ENCODE measurements around the gene DHDDS.
"Not testable (repeated sequence)": the region's sequence is repeated elsewhere in the genome, so short reads cannot be mapped to it uniquely, and the experiment has no call there.

DHDDS gene

GRCh38 chr1:26431979-26432695 lies at the start of gene DHDDS:
Gene DHDDS, plus strand, starts transcription at chr1:26432321. Its CDS starts 625 bp downstream, at chr1:26432946.
- peak; percentile 98 for DNase-seq (ENCODE audit: low spot score)

- DNase-seq (ENCODE audit: low spot score), result no peak
Observed at GRCh38 chr1:26384076-26384475, 48.0 kb upstream of the DHDDS start.

GRCh38 chr1:26385063-26385462 lies 47.1 kb upstream of the DHDDS start:
- not testable (repeated sequence) for DNase-seq (ENCODE audit: low spot score)

GRCh38 chr1:26387447-26387846 lies 44.7 kb upstream of the DHDDS start:
- DNase-seq (ENCODE audit: low spot score), result no peak

GRCh38 chr1:26388791-26389445 lies 43.2 kb upstream of the DHDDS start:
- DNase-seq (ENCODE audit: low spot score), result no peak

GRCh38 chr1:26389604-26390247 lies 42.4 kb upstream of the DHDDS start:
- no peak for DNase-seq (ENCODE audit: low spot score)

- no peak for DNase-seq (ENCODE audit: low spot score)
Observed at GRCh38 chr1:26391450-26391849, 40.7 kb upstream of the DHDDS start.

GRCh38 chr1:26395754-26396153 lies 36.4 kb upstream of the DHDDS start:
- DNase-seq (ENCODE audit: low spot score), result no peak

GRCh38 chr1:26399034-26399433 lies 33.1 kb upstream of the DHDDS start:
- DNase-seq (ENCODE audit: low spot score), result no peak

GRCh38 chr1:26401891-26402290 lies 30.2 kb upstream of the DHDDS start:
- DNase-seq (ENCODE audit: low spot score), result no peak

GRCh38 chr1:26403656-26404055 lies 28.5 kb upstream of the DHDDS start:
- DNase-seq (ENCODE audit: low spot score), result no peak

GRCh38 chr1:26404641-26405040 lies 27.5 kb upstream of the DHDDS start:
- DNase-seq (ENCODE audit: low spot score), result no peak

GRCh38 chr1:26405281-26405915 lies 26.7 kb upstream of the DHDDS start:
- DNase-seq (ENCODE audit: low spot score), result no peak

- peak; percentile 59 for DNase-seq (ENCODE audit: low spot score)
Observed at GRCh38 chr1:26408604-26409003, 23.5 kb upstream of the DHDDS start.

- no peak for DNase-seq (ENCODE audit: low spot score)
Observed at GRCh38 chr1:26409191-26409807, 22.8 kb upstream of the DHDDS start.

- no peak for DNase-seq (ENCODE audit: low spot score)
Observed at GRCh38 chr1:26410706-26411623, 21.2 kb upstream of the DHDDS start, which contains the start of gene LIN28A. Gene LIN28A, plus strand, starts transcription at chr1:26410817. Its CDS starts 75 bp downstream, at chr1:26410892.

- DNase-seq (ENCODE audit: low spot score), result no peak
Observed at GRCh38 chr1:26411624-26412074, 20.5 kb upstream of the DHDDS start.

- no peak for DNase-seq (ENCODE audit: low spot score)
Observed at GRCh38 chr1:26412180-26412840, 19.8 kb upstream of the DHDDS start.

GRCh38 chr1:26413031-26413430 lies 19.1 kb upstream of the DHDDS start:
- no peak for DNase-seq (ENCODE audit: low spot score)

GRCh38 chr1:26417111-26417759 lies 14.9 kb upstream of the DHDDS start:
- DNase-seq (ENCODE audit: low spot score), result peak; percentile 83
